SK-N-MC (cell line): ENCODE data around the gene ARHGAP24.

Experiments used
- EZH2 ChIP-seq: fragments of 200-600 bp; sonication (generic); IDR thresholded peaks from one replicate; pipeline ENCODE4 v1.6.1; 2017; ENCODE audit warnings: antibody characterized with exemption
- FOXP2 ChIP-seq: optimal IDR thresholded peaks from 2 replicates; pipeline ENCODE3; 2011; ENCODE audit warnings: mild to moderate bottlenecking, moderate library complexity; ENCODE audit not compliant: insufficient read depth; ENCODE audit errors: extremely low read length, control extremely low read depth
- POLR2AphosphoS5 ChIP-seq: IDR thresholded peaks from 2 replicates; pipeline ENCODE4 v1.6.1; 2012; ENCODE audit warnings: mild to moderate bottlenecking, low read depth, low read length, borderline replicate concordance

- no peak for TF ChIP-seq FOXP2
- TF ChIP-seq POLR2AphosphoS5: no peak
- no peak for TF ChIP-seq EZH2
Observed at GRCh38 chr4:85445050-85445639, 29.8 kb upstream of the ARHGAP24 start.
